AG04449 (cell line): ENCODE results near the gene ADAP1.

ENCODE experiments used
- CTCF ChIA-PET: fragments of 350-600 bp; formaldehyde crosslinking; extraction: SDS; loops from one replicate; lab custom pipeline; 2021; ENCODE audit warnings: antibody characterized with exemption; lab: Yijun Ruan, JAX
- POLR2A ChIA-PET: fragments of 400-600, 350-600 bp; formaldehyde crosslinking; extraction: SDS; loops from one replicate; lab custom pipeline; 2020; ENCODE audit warnings: antibody characterized with exemption, inconsistent platforms; lab: Yijun Ruan, JAX
- DNase-seq: peaks from one replicate; pipeline ENCODE4 v3.0.0-alpha.2; 2010; ENCODE audit warnings: low read depth, low spot score
- H3K4me3 ChIP-seq: 2 replicates; pipeline ENCODE4 v1.5.1; 2011; ENCODE audit warnings: low read depth, mild to moderate bottlenecking, control low read depth, low read length
- CTCF ChIP-seq: IDR thresholded peaks from one replicate; pipeline ENCODE4 v1.5.1; 2011; ENCODE audit warnings: mild to moderate bottlenecking, moderate library complexity, low read length, control low read depth, inconsistent platforms; ENCODE audit not compliant: insufficient read depth; ENCODE audit errors: missing control alignments

Gene ADAP1

GRCh38 chr7:983616-984071 lies 29.2 kb upstream of the ADAP1 start:
- ChIA-PET CTCF (interaction anchor here (1.9 to 3.6 kb wide), 3 partner anchors 8 to 82 kb away, joined by 5 to 51 read pairs (median 15); partner anchors contain the start of gene COX19), POLR2A (interaction anchor here (1.0 kb wide), 1 partner anchor 8 kb away, joined by 3 read pairs; the partner anchor contains the start of gene COX19)
- no peak for TF ChIP-seq CTCF
- no peak overlapping the region for H3K4me3 ChIP-seq
- DNase-seq = no peak

GRCh38 chr7:983004-983615 lies 28.6 kb upstream of the ADAP1 start, which contains the start of gene CYP2W1:
Gene CYP2W1 (plus strand): TSS chr7:983181. CDS start chr7:983212, 31 bp downstream.
- no peak within 1 kb of the TSS for H3K4me3 ChIP-seq
- ChIA-PET POLR2A (no interaction called here), CTCF (interaction anchor here (1.2 to 3.6 kb wide), 3 partner anchors 9 to 193 kb away, joined by 5 to 51 read pairs (median 5); no protein-coding TSS in a partner anchor)
- no peak for DNase-seq
- no peak for TF ChIP-seq CTCF

- no peak overlapping the region for H3K4me3 ChIP-seq
- TF ChIP-seq CTCF = no peak
- DNase-seq = no peak
- ChIA-PET POLR2A (no interaction called here), CTCF (interaction anchor here (1.2 to 3.6 kb wide), 4 partner anchors 10 to 194 kb away, joined by 5 to 51 read pairs (median 9); no protein-coding TSS in a partner anchor)
Observed at GRCh38 chr7:982511-983003, 28.1 kb upstream of the ADAP1 start.

GRCh38 chr7:981793-982510 lies 27.5 kb upstream of the ADAP1 start:
- DNase-seq = no peak
- POLR2A ChIA-PET = no interaction called here
- no peak overlapping the region for H3K4me3 ChIP-seq
- no peak for TF ChIP-seq CTCF
- CTCF ChIA-PET = interaction anchor here (1.2 to 3.6 kb wide), 4 partner anchors 10 to 194 kb away, joined by 5 to 51 read pairs (median 9); no protein-coding TSS in a partner anchor

GRCh38 chr7:979886-980571 lies 25.5 kb upstream of the ADAP1 start:
- POLR2A ChIA-PET = no interaction called here

More at GRCh38 chr7:979886-980571, 25.5 kb upstream of the ADAP1 start:
- DNase-seq = no peak
- no peak overlapping the region for H3K4me3 ChIP-seq
- TF ChIP-seq CTCF = no peak
- CTCF ChIA-PET = interaction anchor here (3.6 to 8.2 kb wide), 2 partner anchors 12 to 15 kb away, joined by 51 to 103 read pairs; no protein-coding TSS in a partner anchor
